ENCODE data around the gene HSP90AB1.
"Not testable (repeated sequence)": the region's sequence is repeated elsewhere in the genome, so short reads cannot be mapped to it uniquely, and the experiment has no call there.

The HSP90AB1 gene

GRCh38 chr6:44222486-44223318 lies 24.2 kb upstream of the HSP90AB1 start:
- DNase-seq = no peak

- peak; percentile 79 for DNase-seq
These were observed 23.4 kb upstream of the HSP90AB1 start, which contains the start of gene SLC29A1 for GRCh38 chr6:44223319-44224028. SLC29A1 (plus strand) TSS chr6:44223595; CDS start chr6:44227314, 3,719 bp downstream.

- DNase-seq = no peak
These were observed 22.6 kb upstream of the HSP90AB1 start for GRCh38 chr6:44224029-44224964.

- DNase-seq = no peak
These were observed 22.0 kb upstream of the HSP90AB1 start for GRCh38 chr6:44224965-44225305.

- DNase-seq = no peak
These were observed 21.1 kb upstream of the HSP90AB1 start for GRCh38 chr6:44225579-44226325.

DNA sequence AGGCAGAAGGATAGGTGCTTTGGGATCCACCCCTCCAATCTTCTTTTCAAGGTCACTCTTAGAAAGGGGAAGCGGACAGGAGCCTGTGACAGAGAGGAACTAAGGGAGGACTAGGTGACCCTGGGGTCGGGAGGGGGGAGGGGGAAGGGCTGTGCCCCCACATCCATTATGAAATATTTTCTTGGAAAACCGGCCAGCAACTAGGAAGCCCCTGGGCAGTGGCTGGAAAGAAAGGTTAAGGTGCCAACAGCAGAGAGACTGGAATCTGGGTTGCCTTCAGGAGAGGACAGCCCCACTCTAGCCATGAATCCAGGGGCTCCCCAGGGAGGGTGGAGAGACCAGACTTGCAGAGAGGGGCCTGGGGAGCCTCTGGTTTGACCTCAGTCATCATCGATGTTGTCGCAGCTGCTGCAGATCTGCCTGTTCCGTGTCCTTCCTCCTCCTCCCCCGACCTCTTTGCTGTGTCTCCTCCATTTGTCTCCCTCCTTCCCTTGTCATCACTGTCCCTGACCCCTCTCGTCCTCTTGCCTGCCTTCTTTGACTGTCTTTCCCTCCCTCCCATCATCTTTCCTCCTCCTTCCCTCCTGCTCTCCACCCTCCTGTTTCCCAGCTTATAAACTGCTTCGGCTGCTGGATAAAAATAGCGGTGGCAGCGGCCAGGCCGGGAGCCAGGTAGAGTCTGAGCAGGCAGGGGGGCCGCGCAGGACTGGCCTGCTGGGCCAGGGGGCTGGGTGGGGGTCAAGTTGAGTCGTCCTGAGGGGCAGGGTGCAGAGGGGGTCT lies 20.3 kb upstream of the HSP90AB1 start:
- DNase-seq = no peak

GRCh38 chr6:44227148-44227793 lies 19.6 kb upstream of the HSP90AB1 start:
- DNase-seq = no peak

DNA sequence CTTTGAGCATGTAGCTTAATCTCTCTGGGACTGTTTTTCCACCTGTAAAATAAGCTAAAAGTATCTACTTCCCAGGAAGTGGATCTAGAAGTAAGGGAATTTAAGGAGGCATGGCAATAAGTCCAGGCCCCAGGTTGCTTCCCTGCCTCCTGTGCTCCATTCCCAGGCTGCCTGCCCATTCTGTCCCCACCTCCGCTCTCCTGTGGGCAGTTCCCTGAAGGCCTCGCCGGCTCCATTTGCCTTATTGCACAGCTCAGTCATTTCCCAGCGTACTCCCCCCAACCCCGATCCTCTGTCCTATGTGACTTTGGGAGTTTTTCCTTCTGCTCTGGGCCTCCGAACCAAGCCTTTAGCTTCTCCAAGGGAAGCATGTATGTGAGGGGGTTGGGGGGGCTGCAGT lies 18.9 kb upstream of the HSP90AB1 start:
- DNase-seq = no peak

DNA sequence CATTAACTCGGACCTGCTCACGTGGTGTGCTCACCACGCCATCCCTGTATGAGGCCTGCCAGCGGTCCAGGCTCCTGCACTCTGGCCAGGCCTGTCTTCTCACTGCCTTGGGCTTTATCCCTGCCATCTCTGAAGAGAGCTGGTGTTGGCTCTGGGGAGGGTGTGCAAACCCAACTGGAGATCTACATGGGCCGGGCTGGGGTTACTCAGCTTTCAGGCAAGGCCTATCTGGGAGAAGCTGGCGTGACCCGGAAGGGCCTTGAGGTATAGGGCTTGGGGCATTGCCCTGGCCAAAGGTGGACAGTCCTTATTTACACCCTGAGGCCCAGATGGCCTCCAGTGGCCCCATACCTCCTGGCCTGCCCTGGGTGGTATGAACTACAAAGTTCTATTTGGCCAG lies 18.5 kb upstream of the HSP90AB1 start:
- DNase-seq = no peak

- DNase-seq = no peak
These were observed 18.1 kb upstream of the HSP90AB1 start for GRCh38 chr6:44228836-44229235.

GRCh38 chr6:44229376-44230033 lies 17.4 kb upstream of the HSP90AB1 start:
- DNase-seq = no peak

DNA sequence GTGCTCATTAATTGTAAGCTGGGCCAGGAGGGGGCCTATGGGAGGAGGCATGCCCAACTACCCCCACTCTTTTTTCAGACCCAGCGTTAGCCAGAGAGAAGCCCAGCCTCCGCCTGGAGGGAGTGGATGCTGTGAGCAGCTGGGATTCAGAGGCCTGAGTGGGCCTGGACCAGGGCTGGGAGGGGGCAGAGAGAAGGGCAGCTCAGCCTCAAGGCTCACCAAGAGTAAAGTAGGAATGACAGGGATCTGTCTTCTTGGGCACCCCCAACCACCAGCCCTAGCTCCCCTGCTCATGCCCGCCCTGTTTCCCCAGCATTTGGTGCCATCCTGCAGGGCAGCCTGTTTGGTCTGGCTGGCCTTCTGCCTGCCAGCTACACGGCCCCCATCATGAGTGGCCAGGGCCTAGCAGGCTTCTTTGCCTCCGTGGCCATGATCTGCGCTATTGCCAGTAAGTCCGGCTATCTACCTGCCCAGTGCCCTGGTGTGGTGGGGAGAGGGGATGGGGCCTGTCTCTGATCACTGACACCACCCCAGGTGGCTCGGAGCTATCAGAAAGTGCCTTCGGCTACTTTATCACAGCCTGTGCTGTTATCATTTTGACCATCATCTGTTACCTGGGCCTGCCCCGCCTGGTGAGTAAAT lies 16.7 kb upstream of the HSP90AB1 start:
- DNase-seq = no peak

GRCh38 chr6:44231426-44231825 lies 15.5 kb upstream of the HSP90AB1 start:
- not testable (repeated sequence) for DNase-seq

GRCh38 chr6:44232676-44233566 lies 14.0 kb upstream of the HSP90AB1 start:
- DNase-seq = no peak

DNA sequence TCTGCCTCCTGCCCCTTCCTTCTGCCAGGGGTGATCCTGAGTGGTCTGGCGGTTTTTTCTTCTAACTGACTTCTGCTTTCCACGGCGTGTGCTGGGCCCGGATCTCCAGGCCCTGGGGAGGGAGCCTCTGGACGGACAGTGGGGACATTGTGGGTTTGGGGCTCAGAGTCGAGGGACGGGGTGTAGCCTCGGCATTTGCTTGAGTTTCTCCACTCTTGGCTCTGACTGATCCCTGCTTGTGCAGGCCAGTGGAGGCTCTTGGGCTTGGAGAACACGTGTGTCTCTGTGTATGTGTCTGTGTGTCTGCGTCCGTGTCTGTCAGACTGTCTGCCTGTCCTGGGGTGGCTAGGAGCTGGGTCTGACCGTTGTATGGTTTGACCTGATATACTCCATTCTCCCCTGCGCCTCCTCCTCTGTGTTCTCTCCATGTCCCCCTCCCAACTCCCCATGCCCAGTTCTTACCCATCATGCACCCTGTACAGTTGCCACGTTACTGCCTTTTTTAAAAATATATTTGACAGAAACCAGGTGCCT lies 13.3 kb upstream of the HSP90AB1 start:
- no peak for DNase-seq

DNA sequence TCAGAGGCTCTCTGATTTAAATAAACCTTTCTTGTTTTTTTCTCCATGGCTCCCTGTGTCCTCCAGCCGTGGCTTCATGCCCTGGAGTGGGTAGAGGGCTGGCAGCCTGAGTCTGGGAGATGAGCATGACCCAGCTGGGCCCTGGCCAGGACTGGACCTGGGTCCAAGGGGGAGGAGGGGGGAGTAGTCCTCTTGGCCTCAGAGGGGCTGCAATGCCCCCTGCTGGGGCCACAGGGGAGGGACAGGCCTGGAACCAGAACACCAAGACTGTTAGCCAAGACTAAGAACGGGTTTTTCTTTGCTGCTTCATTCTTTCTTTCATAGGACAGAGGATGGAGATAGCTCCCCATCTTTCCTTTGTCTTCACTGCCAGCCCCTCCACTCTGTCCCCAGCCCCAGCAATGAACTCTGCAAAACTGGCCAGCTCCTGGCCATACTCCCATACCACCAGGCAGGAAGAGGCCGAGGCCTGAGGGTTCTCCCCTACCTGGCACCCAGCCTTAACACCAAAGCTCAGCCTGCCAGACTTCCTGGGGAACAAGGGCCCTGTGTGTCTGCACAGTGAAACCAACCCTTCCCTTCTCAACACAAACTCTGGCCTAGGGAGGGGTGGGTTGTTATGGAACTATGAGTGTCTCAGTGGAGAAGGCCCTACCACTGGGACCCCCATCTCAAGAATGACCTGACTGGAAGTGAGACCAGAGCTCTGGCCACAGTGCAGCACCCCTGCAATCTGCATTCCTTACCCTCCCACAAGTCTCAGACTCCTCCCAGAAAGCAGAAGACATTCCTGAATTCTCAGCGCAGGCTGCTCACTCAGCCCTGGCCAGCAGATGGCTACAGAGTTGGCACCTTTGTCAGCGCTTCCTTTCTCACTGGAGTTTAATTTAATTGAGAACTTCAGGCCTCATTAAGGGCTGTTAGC lies 12.5 kb upstream of the HSP90AB1 start:
- no peak for DNase-seq

DNA sequence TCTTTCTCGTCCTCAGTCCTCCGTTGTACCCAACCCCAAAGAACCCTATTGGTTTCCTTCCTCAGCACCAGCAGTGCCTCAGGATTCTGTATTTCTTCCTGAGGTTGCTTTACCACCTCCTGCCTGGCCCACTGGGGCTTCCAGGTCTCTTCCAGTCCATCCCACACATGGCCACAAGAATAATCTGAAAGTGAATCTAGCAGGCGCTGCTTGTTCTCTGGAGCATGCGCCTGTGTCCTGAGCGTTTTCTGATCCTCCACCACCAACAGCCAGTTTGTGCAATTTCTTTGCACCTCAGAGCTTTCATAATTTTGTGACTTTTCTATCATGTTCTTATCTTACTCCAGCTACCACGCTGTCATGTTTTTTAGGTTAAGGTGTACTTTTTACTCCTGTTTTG lies 11.6 kb upstream of the HSP90AB1 start:
- no peak for DNase-seq
